GM19467 (cell line): ENCODE results near the gene UBE2G2.

Experiments
- ATAC-seq: cut with Tn5 transposase; IDR thresholded peaks from one replicate; pipeline ENCODE4 v1.9.1; 2021; ENCODE audit warnings: mild to moderate bottlenecking, moderate library complexity; ENCODE audit not compliant: unreplicated experiment

The UBE2G2 gene

DNA sequence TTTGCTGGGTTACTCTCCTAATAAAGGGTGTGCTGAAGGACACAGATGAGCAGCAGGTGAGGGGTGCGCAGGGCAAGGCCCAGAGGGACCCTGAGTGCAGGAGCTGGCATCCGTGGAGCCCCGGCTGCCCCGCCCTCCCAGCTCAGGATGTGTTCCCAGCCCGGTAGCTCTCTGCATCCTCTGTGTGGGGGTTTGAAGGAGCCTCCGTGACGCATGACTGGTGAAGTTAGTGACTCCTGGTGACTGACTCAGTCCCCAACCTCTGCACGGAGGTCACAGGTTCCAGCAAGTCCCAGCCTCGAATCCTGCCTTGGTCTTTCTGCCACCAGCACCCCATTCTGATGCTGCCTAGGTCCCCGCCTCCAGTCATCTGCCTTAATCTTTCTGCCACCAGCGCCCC is 68.7 kb downstream of the UBE2G2 start:
- no peak for ATAC-seq

GRCh38 chr21:44732263-44732662 is 69.4 kb downstream of the UBE2G2 start:
- no peak for ATAC-seq

DNA sequence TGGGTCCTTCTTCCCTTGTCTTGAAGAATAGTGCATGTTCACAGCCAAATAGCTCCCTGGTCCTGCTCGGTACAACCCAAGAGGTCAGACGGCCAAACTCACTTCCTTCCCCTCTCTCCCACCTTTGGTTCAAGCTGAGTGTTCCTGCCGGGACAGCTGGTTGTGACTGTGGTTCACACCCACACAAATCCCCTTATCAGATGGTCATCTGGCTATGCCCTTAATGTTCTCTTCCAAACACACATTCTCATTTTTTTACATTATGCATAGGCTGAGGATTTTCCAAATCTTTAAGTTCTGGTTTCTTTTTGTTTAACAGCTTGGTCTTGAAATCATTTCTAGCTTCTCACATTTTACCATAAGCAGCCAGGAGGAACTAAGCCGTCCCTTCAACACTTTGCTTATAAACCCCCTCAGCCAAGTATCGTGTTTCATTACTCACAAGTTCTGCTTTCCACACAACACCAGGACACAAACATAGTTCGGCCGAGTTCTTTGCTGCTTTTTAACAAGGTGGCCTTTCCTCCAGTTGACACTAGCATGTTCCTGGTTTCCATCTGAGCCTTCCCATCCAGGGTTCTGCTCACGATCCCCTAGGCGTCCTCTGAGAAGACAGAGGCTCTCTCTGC is 70.6 kb downstream of the UBE2G2 start:
- no peak for ATAC-seq

- no peak for ATAC-seq
These were observed 71.6 kb downstream of the UBE2G2 start for GRCh38 chr21:44730028-44730395.

DNA sequence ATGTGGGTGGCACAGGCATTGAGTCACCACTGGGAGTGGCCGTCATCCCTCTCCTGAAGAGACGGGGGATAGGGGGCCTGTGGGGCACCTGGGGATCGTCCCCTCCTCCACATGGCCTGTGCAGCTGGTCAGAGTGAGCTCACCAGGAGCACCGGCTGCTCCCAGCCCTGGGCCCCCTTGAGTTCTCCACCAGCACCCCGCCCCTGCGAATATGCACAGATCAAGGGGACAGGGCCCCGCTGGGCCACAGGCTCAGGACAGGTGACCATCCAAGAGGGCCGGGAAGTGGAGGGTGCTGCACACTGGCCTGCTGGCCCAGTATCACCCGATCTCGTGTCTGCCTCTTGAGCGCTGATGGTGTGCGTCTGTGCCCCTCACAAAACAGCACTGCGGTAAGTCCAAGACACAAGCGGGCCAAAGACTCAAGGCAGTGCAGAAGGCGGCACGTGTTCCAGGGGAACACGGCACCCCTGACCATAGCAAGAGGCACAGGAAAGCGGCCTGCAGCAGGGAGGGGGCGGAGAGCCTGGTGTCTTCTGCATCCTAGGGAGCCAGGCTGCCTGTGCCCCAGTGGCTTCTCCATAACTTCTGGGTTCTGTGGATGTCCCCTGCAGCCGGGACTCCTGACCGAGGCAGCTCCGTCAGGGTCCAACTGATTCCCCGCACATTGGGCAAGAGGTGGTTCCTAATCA is 72.1 kb downstream of the UBE2G2 start:
- ATAC-seq: no peak

- no peak for ATAC-seq
These were observed 72.9 kb downstream of the UBE2G2 start for GRCh38 chr21:44728716-44729115.

GRCh38 chr21:44727757-44728156 is 73.9 kb downstream of the UBE2G2 start:
- no peak for ATAC-seq

GRCh38 chr21:44727321-44727720 is 74.3 kb downstream of the UBE2G2 start:
- ATAC-seq: no peak

DNA sequence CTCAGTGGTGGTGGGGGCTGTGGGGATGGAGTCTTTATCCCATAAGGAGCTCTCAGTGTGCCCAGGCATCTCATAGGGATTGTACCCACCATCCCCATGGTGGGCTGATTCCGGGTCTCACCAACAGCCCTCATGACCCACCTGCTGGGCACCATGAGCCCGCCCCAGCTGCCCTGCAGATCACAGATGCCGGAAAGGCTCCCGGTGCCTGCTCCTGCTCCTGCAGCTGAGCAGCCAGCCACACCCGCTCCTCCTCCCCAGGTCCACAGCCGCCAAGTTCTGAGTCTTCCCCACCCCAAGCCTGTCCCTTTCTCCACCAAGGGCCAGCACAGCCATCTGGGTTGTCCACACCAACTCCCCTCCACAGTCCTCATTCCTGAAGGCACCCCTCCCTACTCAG is 74.8 kb downstream of the UBE2G2 start:
- ATAC-seq: no peak

- no peak for ATAC-seq
These were observed 76.7 kb downstream of the UBE2G2 start for GRCh38 chr21:44724926-44725325.

DNA sequence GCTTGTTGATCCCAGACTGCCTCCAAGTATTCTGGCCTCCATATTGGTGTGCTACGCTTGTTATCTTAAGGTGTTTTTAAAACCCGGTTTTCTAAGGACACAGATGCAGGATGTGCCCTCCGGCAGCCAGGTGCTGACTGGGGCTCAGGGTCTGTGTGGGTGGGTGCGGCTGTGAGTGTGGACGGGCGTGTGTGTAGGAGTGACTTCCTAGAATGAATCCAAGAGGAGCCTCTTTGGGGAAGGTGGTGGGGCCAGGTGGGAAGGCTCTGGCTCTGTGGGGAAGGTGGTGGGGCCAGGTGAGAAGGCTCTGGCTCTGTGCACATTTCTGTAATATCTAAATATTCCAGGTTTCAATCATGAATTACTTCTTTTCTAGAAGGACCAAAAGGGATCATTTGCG is 77.4 kb downstream of the UBE2G2 start:
- ATAC-seq: no peak

DNA sequence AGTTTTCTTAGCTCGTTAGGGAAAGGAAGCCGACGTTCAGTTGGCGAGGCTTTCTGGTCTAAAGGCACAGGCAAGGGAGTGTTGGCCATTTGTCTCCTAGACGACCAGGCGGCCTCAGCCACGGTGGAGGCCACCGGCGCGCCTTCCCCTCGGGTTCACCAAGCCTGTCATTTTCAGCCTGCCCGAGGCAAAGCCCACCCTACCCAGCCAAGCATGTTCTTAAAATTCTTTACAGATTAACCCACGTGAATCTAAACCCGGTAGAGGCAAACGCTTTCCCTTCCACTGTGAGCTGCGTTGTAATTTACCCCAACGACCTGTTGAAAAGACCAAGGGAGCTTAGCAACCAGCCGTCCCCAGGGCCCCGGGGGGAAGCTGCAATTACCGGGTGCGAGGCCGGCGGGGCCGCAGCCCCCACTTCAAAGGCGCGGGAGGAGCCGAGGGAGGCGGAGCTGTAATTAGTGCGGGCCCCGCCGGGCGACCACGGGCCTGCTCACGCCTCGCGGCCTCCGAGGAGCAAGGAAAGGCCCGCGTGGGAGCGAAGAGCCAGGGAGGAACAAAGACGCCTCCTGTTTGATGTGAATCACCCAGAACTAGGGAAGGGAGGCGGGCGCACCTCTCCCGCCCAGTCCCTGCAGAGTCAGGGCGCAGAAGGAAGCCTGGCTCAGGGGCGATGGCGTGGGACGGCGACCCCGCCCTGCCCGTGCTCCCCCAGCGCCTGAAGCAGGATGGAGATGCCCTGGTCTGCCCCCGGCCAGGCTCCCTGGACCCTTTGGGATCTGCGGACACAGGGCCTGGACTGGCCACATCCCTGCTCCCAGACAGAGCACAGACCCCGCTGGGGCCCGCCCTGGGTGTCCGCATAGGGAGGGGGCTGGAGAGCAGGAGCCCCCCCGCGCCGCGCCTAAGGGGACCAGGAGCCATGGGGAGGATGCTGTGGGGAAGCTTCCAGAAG is 78.2 kb downstream of the UBE2G2 start:
- ATAC-seq: no peak

DNA sequence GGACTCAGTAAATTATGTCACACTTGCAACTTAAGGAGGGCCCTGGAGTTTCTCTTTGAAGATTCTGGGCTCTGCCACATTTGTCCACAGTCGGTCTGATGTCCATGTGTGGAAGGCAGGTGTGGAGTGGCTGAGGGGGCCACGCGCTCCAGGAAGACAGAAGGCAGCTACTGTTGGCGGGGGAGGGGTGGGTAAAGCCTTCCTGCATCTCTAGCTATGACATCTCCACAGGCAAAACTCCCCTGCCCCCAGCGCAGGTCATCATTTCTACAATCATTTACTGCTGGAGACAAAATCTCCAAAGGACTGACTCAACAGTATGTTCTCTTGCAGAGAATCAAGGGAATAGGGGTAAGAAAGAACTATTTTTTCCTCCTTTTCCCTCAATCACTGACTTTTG is 78.9 kb downstream of the UBE2G2 start:
- ATAC-seq: no peak

DNA sequence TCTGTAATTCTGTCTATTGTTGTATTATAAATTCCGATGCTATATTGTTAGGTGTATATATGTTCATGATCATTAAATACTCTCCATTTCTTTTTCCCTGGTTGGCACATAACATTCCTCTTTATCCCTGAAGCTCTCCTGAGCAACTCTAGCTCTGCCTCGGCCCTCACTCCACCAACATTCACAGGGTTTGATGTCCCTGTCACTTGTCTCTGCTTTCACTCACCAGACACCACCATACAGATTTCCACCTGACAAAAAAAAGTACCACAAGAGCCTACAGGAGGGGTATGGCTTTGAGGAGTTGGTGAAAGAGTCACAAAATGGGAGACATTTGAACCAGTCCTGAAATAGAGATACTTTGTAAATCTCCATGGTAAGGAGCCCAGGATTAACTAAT is 81.5 kb downstream of the UBE2G2 start:
- no peak for ATAC-seq
